Chondrocyte (in vitro differentiated cells): ENCODE measurements around the gene PCCA. TPM values are rescaled to one million over a fixed set of nuclear protein-coding genes. Genes with fewer than 3 reads are reported as not detected.

Source experiments
- DNase-seq: peaks from one replicate; pipeline ENCODE4 v3.0.0; 2021; ENCODE audit warnings: mixed read lengths, low spot score
- H3K27ac Mint-ChIP-seq: one replicate; pipeline ENCODE4 v1.8.0; 2021; ENCODE audit warnings: mild to moderate bottlenecking, moderate library complexity, mixed read lengths; ENCODE audit not compliant: unreplicated experiment
- H3K27me3 Mint-ChIP-seq: 2 replicates; pipeline ENCODE4 v1.8.0; 2021; ENCODE audit warnings: low read depth, mixed read lengths
- H3K36me3 Mint-ChIP-seq: 2 replicates; pipeline ENCODE4 v1.8.0; 2021; ENCODE audit warnings: low read depth, mixed read lengths
- H3K4me1 Mint-ChIP-seq: 2 replicates; pipeline ENCODE4 v1.8.0; 2021; ENCODE audit warnings: low read depth, mild to moderate bottlenecking, mixed read lengths
- H3K4me3 Mint-ChIP-seq: one replicate; pipeline ENCODE4 v1.8.0; 2021; ENCODE audit warnings: mild to moderate bottlenecking, moderate library complexity, mixed read lengths; ENCODE audit not compliant: unreplicated experiment
- H3K9me3 Mint-ChIP-seq: 2 replicates; pipeline ENCODE4 v1.8.0; 2021; ENCODE audit warnings: low read depth, mixed read lengths
- CTCF ChIP-seq: fragments of 200-600 bp; sonication (generic); IDR thresholded peaks from 2 replicates; pipeline ENCODE4 v1.5.0; 2021; ENCODE audit warnings: antibody characterized with exemption, mild to moderate bottlenecking, moderate library complexity
- total RNA-seq: library from RNA; stranded (reverse); gene quantifications from 3 replicates; pipeline ENCODE4 v1.2.1, GENCODE V29; 2021

The PCCA gene
- total RNA-seq, 1 donor from 2014 or later: 15.1 TPM

- no peak for DNase-seq
- no peaks in the 10 kb centered on the region for H3K36me3 Mint-ChIP-seq
- TF ChIP-seq CTCF: no peak
- no peak overlapping the region for H3K4me3 Mint-ChIP-seq
- H3K27ac Mint-ChIP-seq: peak overlapping the region; percentile 77
- peaks cover 38% of the 10 kb centered on the region for H3K4me1 Mint-ChIP-seq
- no peaks in the 10 kb centered on the region for H3K9me3 Mint-ChIP-seq
- no peaks in the 10 kb centered on the region for H3K27me3 Mint-ChIP-seq
Measured at GRCh38 chr13:100363874-100364273, 275.0 kb downstream of the PCCA start.

DNA sequence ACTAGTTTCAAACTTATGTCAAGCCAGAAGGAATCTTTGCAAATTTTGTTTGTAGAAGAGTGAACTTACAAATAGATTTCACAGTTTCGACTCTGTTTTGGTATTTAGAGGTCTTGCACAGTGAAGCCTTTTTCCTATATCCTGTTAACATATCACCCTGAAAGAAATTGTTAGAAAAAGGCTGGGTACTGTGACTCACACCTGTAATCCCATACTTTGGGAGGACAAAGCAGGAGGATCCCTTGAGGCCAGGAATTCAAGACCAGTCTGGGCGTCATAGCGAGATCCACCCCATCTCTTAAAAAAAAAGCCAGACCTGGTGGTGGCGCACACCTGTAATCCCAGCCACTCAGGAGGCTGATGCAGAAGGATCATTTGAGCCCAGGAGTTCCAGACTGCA, 275.7 kb downstream of the PCCA start:
- H3K9me3 Mint-ChIP-seq: no peaks in the 10 kb centered on the region
- DNase-seq: no peak
- H3K27ac Mint-ChIP-seq: no peak overlapping the region
- no peaks in the 10 kb centered on the region for H3K27me3 Mint-ChIP-seq
- H3K4me1 Mint-ChIP-seq: peaks cover 43% of the 10 kb centered on the region
- H3K36me3 Mint-ChIP-seq: no peaks in the 10 kb centered on the region
- no peak for TF ChIP-seq CTCF
- no peak overlapping the region for H3K4me3 Mint-ChIP-seq

- no peak overlapping the region for H3K4me3 Mint-ChIP-seq
- H3K27me3 Mint-ChIP-seq: no peaks in the 10 kb centered on the region
- DNase-seq: no peak
- no peaks in the 10 kb centered on the region for H3K36me3 Mint-ChIP-seq
- no peak for TF ChIP-seq CTCF
- peaks cover 45% of the 10 kb centered on the region for H3K4me1 Mint-ChIP-seq
- no peak overlapping the region for H3K27ac Mint-ChIP-seq
- H3K9me3 Mint-ChIP-seq: no peaks in the 10 kb centered on the region
Measured at GRCh38 chr13:100365680-100366079, 276.8 kb downstream of the PCCA start.

GRCh38 chr13:100378533-100378932, 289.6 kb downstream of the PCCA start:
- H3K36me3 Mint-ChIP-seq: peaks cover 38% of the 10 kb centered on the region

GRCh38 chr13:100381595-100382224, 292.8 kb downstream of the PCCA start:
- Mint-ChIP-seq H3K4me3 (no peak overlapping the region), H3K27ac (no peak overlapping the region), H3K36me3 (peaks cover 25% of the 10 kb centered on the region), H3K27me3 (no peaks in the 10 kb centered on the region), H3K9me3 (peaks cover 33% of the 10 kb centered on the region), H3K4me1 (peaks cover 23% of the 10 kb centered on the region)
- DNase-seq: no peak
- TF ChIP-seq CTCF: no peak

More at GRCh38 chr13:100378533-100378932, 289.6 kb downstream of the PCCA start:
- Mint-ChIP-seq H3K9me3 (peaks cover 41% of the 10 kb centered on the region), H3K27ac (no peak overlapping the region), H3K4me1 (peaks cover 17% of the 10 kb centered on the region), H3K27me3 (no peaks in the 10 kb centered on the region), H3K4me3 (no peak overlapping the region)
- TF ChIP-seq CTCF: no peak
- no peak for DNase-seq
